ENCODE measurements around the gene SELENOT.
"Not testable (repeated sequence)": the region's sequence is repeated elsewhere in the genome, so short reads cannot be mapped to it uniquely, and the experiment has no call there.

SELENOT gene

GRCh38 chr3:150620002-150620689, 17.0 kb downstream of the SELENOT start:
- Mint-ChIP-seq H3K4me1 (peaks cover 10% of the 10 kb centered on the region), H3K27ac (no peak overlapping the region), H3K9me3 (no peaks in the 10 kb centered on the region), H3K4me3 (no peak overlapping the region), H3K36me3 (peaks cover 22% of the 10 kb centered on the region), H3K27me3 (no peaks in the 10 kb centered on the region)
- CTCF ChIA-PET = interaction anchor here (0.6 kb wide), 1 partner anchor 232 kb away, joined by 3 read pairs; no protein-coding TSS in a partner anchor
- DNase-seq = no peak

GRCh38 chr3:150622955-150623354, 19.8 kb downstream of the SELENOT start:
- H3K27me3 Mint-ChIP-seq, DNase-seq, CTCF ChIA-PET, H3K4me1 Mint-ChIP-seq, H3K9me3 Mint-ChIP-seq, H3K4me3 Mint-ChIP-seq, H3K27ac Mint-ChIP-seq: not testable (repeated sequence)
- H3K36me3 Mint-ChIP-seq = peaks cover 37% of the 10 kb centered on the region

GRCh38 chr3:150623945-150624344, 20.8 kb downstream of the SELENOT start:
- DNase-seq = no peak
- H3K27me3 Mint-ChIP-seq = no peaks in the 10 kb centered on the region
- no peaks in the 10 kb centered on the region for H3K9me3 Mint-ChIP-seq
- no peak overlapping the region for H3K27ac Mint-ChIP-seq
- H3K4me1 Mint-ChIP-seq = peaks cover 10% of the 10 kb centered on the region
- no peak overlapping the region for H3K4me3 Mint-ChIP-seq
- CTCF ChIA-PET = no interaction called here
- H3K36me3 Mint-ChIP-seq = peaks cover 33% of the 10 kb centered on the region

- Mint-ChIP-seq H3K27me3 (no peaks in the 10 kb centered on the region), H3K36me3 (peaks cover 42% of the 10 kb centered on the region), H3K9me3 (no peaks in the 10 kb centered on the region), H3K4me1 (peaks cover 3% of the 10 kb centered on the region), H3K27ac (no peak overlapping the region), H3K4me3 (no peak overlapping the region)
- no peak for DNase-seq
- CTCF ChIA-PET = no interaction called here
Measured at GRCh38 chr3:150626148-150626930, 23.2 kb downstream of the SELENOT start.

GRCh38 chr3:150627557-150627956, 24.4 kb downstream of the SELENOT start:
- H3K4me3 Mint-ChIP-seq = no peak overlapping the region
- H3K4me1 Mint-ChIP-seq = no peaks in the 10 kb centered on the region
- CTCF ChIA-PET = no interaction called here
- no peak overlapping the region for H3K27ac Mint-ChIP-seq
- no peak for DNase-seq
- peaks cover 42% of the 10 kb centered on the region for H3K36me3 Mint-ChIP-seq
- H3K9me3 Mint-ChIP-seq = no peaks in the 10 kb centered on the region
- H3K27me3 Mint-ChIP-seq = no peaks in the 10 kb centered on the region

GRCh38 chr3:150631515-150632221, 28.5 kb downstream of the SELENOT start:
- Mint-ChIP-seq H3K27me3 (no peaks in the 10 kb centered on the region), H3K9me3 (no peaks in the 10 kb centered on the region), H3K4me1 (peaks cover 22% of the 10 kb centered on the region), H3K36me3 (peaks cover 27% of the 10 kb centered on the region), H3K4me3 (no peak overlapping the region), H3K27ac (no peak overlapping the region)
- CTCF ChIA-PET = interaction anchor here (1.1 kb wide), 1 partner anchor 89 kb away, joined by 3 read pairs; no protein-coding TSS in a partner anchor
- no peak for DNase-seq

GRCh38 chr3:150635076-150635475, 32.0 kb downstream of the SELENOT start:
- no peak for DNase-seq
- Mint-ChIP-seq H3K36me3 (peaks cover 6% of the 10 kb centered on the region), H3K4me3 (no peak overlapping the region), H3K9me3 (no peaks in the 10 kb centered on the region), H3K27me3 (peaks cover 11% of the 10 kb centered on the region), H3K27ac (peak overlapping the region; percentile 6), H3K4me1 (peaks cover 23% of the 10 kb centered on the region)
- CTCF ChIA-PET = interaction anchor here (0.8 to 1.5 kb wide), 3 partner anchors 13 to 68 kb away, joined by 3 to 5 read pairs (median 3); no protein-coding TSS in a partner anchor

GRCh38 chr3:150635526-150635925, 32.4 kb downstream of the SELENOT start:
- Mint-ChIP-seq H3K36me3 (peaks cover 5% of the 10 kb centered on the region), H3K27ac (peak overlapping the region; percentile 24), H3K4me3 (no peak overlapping the region), H3K27me3 (peaks cover 11% of the 10 kb centered on the region), H3K4me1 (peaks cover 23% of the 10 kb centered on the region), H3K9me3 (no peaks in the 10 kb centered on the region)
- no peak for DNase-seq
- CTCF ChIA-PET = interaction anchor here (0.8 to 1.5 kb wide), 3 partner anchors 12 to 67 kb away, joined by 3 to 5 read pairs (median 3); no protein-coding TSS in a partner anchor

- H3K4me3 Mint-ChIP-seq = no peak overlapping the region
- DNase-seq = no peak
- CTCF ChIA-PET = no interaction called here
- peaks cover 4% of the 10 kb centered on the region for H3K36me3 Mint-ChIP-seq
- peaks cover 15% of the 10 kb centered on the region for H3K27me3 Mint-ChIP-seq
- H3K27ac Mint-ChIP-seq = no peak overlapping the region
- no peaks in the 10 kb centered on the region for H3K9me3 Mint-ChIP-seq
- H3K4me1 Mint-ChIP-seq = peaks cover 23% of the 10 kb centered on the region
Measured at GRCh38 chr3:150636258-150636657, 33.1 kb downstream of the SELENOT start.

- peaks cover 22% of the 10 kb centered on the region for H3K4me1 Mint-ChIP-seq
- H3K36me3 Mint-ChIP-seq = peaks cover under 1% of the 10 kb centered on the region
- CTCF ChIA-PET = no interaction called here
- peaks cover 33% of the 10 kb centered on the region for H3K27me3 Mint-ChIP-seq
- H3K9me3 Mint-ChIP-seq = no peaks in the 10 kb centered on the region
- no peak for DNase-seq
- H3K4me3 Mint-ChIP-seq = no peak overlapping the region
- no peak overlapping the region for H3K27ac Mint-ChIP-seq
Measured at GRCh38 chr3:150639262-150639661, 36.1 kb downstream of the SELENOT start.

GRCh38 chr3:150640256-150640655, 37.1 kb downstream of the SELENOT start:
- H3K27ac Mint-ChIP-seq = no peak overlapping the region
- H3K36me3 Mint-ChIP-seq = no peaks in the 10 kb centered on the region
- H3K27me3 Mint-ChIP-seq = peaks cover 33% of the 10 kb centered on the region
- H3K4me1 Mint-ChIP-seq = peaks cover 14% of the 10 kb centered on the region
- no peak for DNase-seq
- no peak overlapping the region for H3K4me3 Mint-ChIP-seq
- CTCF ChIA-PET = no interaction called here
- no peaks in the 10 kb centered on the region for H3K9me3 Mint-ChIP-seq

- CTCF ChIA-PET = no interaction called here
- Mint-ChIP-seq H3K4me3 (no peak overlapping the region), H3K27ac (no peak overlapping the region), H3K9me3 (no peaks in the 10 kb centered on the region), H3K27me3 (peaks cover 22% of the 10 kb centered on the region), H3K4me1 (no peaks in the 10 kb centered on the region), H3K36me3 (no peaks in the 10 kb centered on the region)
- DNase-seq = no peak
Measured at GRCh38 chr3:150653110-150653561, 50.0 kb downstream of the SELENOT start.

GRCh38 chr3:150656316-150656715, 53.2 kb downstream of the SELENOT start:
- no peak overlapping the region for H3K27ac Mint-ChIP-seq
- no peaks in the 10 kb centered on the region for H3K9me3 Mint-ChIP-seq
- H3K4me3 Mint-ChIP-seq = no peak overlapping the region
- no peaks in the 10 kb centered on the region for H3K36me3 Mint-ChIP-seq
- H3K4me1 Mint-ChIP-seq = no peaks in the 10 kb centered on the region
- CTCF ChIA-PET = no interaction called here
- H3K27me3 Mint-ChIP-seq = peaks cover 23% of the 10 kb centered on the region
- DNase-seq = no peak

- CTCF ChIA-PET = no interaction called here
- Mint-ChIP-seq H3K4me3 (no peak overlapping the region), H3K27ac (no peak overlapping the region), H3K4me1 (peaks cover 24% of the 10 kb centered on the region), H3K9me3 (peaks cover 3% of the 10 kb centered on the region), H3K27me3 (peaks cover 34% of the 10 kb centered on the region), H3K36me3 (no peaks in the 10 kb centered on the region)
- no peak for DNase-seq
Measured at GRCh38 chr3:150662410-150663200, 59.5 kb downstream of the SELENOT start.

Data from activated naive CD4-positive, alpha-beta T cell treated with anti-CD3 and anti-CD28 coated beads, Interleukin-2, amount 10 ng/mL, durations not matched to agents 7 days and 5 days (primary cell).